ENCODE results near the gene CLK3.

GRCh38 chr15:74611834-74612233 is 3.8 kb upstream of the CLK3 start:
- TF ChIP-seq, protein P1, sequence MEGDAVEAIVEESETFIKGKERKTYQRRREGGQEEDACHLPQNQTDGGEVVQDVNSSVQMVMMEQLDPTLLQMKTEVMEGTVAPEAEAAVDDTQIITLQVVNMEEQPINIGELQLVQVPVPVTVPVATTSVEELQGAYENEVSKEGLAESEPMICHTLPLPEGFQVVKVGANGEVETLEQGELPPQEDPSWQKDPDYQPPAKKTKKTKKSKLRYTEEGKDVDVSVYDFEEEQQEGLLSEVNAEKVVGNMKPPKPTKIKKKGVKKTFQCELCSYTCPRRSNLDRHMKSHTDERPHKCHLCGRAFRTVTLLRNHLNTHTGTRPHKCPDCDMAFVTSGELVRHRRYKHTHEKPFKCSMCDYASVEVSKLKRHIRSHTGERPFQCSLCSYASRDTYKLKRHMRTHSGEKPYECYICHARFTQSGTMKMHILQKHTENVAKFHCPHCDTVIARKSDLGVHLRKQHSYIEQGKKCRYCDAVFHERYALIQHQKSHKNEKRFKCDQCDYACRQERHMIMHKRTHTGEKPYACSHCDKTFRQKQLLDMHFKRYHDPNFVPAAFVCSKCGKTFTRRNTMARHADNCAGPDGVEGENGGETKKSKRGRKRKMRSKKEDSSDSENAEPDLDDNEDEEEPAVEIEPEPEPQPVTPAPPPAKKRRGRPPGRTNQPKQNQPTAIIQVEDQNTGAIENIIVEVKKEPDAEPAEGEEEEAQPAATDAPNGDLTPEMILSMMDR (IDR thresholded peaks at IDR 0.05): no peak
- TF ChIP-seq EZH2 (IDR thresholded peaks at IDR 0.05; ENCODE audit: borderline replicate concordance, insufficient read depth, low read depth, low read length, poor library complexity, severe bottlenecking): no peak
